GM12801 (cell line): ENCODE measurements around the gene RAB8B.

Experiments
- CTCF ChIP-seq: IDR thresholded peaks from one replicate; pipeline ENCODE4 v1.5.1; 2011; ENCODE audit warnings: control low read depth; ENCODE audit not compliant: insufficient read length; ENCODE audit errors: extremely low read depth

RAB8B gene

DNA sequence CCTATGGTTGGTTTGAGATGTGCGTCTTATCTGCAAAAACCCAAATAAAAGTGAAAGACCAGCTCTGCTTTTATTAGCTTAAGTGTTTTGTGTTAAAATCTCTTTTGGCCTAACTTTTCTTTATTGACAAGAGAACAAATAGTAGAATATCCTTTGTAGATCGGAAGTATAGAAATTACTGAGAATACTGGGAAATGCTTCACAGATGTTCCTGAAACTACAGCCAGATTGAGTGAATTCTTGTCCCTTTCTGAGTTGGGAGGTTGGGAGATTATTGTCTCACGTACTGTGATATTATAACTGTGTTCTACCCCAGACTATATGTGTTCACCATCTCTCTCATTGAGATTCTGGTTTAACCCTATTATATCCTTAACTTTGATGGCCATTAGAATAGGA is 21.7 kb downstream of the RAB8B start:
- TF ChIP-seq CTCF: no peak

- no peak for TF ChIP-seq CTCF
Measured at GRCh38 chr15:63211549-63211948, 22.1 kb downstream of the RAB8B start.

DNA sequence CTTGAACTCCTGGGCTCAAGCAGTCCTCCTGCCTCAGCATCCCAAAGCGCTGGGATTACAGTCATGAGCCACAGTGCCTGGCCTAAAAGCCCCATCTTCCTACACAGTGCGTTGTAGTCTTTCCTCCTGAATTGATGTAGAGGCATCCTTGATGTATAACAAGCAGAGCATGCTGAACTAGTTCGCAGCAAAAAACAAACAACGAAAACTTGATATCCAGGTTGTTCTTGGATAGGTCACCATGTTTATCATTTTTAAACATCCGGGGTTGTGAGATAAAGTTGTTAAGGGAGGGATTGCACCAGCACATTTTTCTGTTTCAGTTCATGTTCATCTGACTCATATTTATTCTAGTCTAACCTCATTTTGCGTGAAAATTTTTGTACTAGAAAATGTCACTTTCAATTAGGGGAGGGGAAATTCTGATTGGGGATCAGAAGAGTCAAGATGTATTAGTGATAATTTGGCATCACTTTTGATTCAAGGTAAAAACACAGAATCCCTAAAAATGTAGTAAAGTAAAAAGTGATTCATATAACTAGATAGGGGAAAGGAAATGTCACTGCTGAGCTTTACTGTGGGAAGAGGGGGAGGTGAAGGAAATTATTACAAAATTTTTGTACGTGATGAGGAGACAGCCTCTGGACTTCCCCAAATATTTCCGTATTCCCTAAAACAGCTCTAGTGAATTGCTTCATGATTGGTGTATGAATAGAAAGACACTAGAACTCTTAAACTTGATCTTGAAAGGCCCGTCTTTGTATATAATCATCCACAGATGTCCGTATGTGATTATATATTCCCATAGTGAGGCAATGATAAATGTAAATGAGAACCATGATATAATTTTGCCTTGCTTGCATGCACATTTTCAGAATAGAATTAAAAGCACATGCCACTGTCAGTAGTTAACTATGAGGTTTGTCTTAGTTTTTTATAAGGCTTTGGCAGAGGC is 22.9 kb downstream of the RAB8B start:
- no peak for TF ChIP-seq CTCF

GRCh38 chr15:63218100-63218808 is 28.8 kb downstream of the RAB8B start:
- no peak for TF ChIP-seq CTCF

DNA sequence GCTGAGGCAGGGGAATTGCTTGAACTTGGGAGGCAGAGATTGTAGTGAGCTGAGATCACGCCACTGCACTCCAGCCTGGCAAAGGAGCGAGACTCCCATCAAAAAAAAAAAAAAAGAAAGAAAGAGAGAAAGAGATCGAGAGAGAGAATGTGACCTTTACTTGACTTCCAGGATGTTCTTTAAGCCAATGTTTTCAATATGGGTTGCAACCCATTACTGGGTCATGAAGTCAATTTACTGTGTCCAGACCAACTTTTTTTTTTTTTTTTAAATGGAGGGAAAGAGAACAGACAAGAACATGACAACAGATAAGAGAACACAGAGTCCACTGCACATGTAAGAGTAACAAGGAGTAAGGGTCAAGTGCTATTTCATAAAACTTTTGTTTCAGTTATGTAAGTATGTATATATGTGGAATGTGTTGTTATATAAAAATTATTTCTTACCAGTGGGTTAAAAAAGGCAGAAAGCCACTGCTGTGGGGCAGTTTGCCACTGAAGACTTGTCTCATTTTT is 29.8 kb downstream of the RAB8B start:
- TF ChIP-seq CTCF: no peak

DNA sequence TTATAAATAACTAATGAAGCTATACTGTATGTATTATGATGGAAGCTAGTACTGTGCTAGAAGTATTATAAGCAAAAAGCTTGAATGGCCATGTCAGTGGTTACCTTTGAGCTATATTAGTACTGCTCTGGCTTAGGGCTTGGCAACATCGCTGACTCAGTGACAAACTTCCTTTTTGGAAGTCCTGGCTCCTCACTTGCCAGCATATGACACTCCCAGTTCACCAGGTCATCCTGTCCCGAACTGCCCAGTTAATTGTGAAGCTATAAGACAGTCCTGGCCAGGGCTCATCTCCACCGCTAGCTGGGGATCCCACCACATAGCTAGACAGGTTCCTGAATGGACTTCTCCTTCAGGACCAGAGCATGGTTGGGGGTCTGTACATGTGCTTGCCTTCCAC is 31.9 kb downstream of the RAB8B start:
- TF ChIP-seq CTCF: no peak

GRCh38 chr15:63223463-63223862 is 34.1 kb downstream of the RAB8B start:
- no peak for TF ChIP-seq CTCF
